Endodermal cell (in vitro differentiated cells): ENCODE results near the gene RASGRF2. TPM values are rescaled to one million over a fixed set of nuclear protein-coding genes. Genes with fewer than 3 reads are reported as not detected.

Experiments used
- DNase-seq: peaks from one replicate; pipeline ENCODE4 v3.0.0-alpha.2; 2017
- H3K27ac ChIP-seq: 2 replicates; pipeline ENCODE4 v1.5.1; 2013; ENCODE audit warnings: mild to moderate bottlenecking, low read depth, low read length, moderate library complexity
- H3K27me3 ChIP-seq: 2 replicates; pipeline ENCODE4 v1.6.1; 2013; ENCODE audit warnings: mild to moderate bottlenecking, low read length, moderate library complexity; ENCODE audit not compliant: insufficient read depth, control insufficient read depth, poor library complexity, severe bottlenecking
- H3K36me3 ChIP-seq: 2 replicates; pipeline ENCODE4 v1.7.0; 2013; ENCODE audit warnings: mild to moderate bottlenecking, low read length, moderate library complexity; ENCODE audit not compliant: control insufficient read depth, insufficient read depth
- H3K4me1 ChIP-seq: one replicate; pipeline ENCODE4 v1.7.0; 2013; ENCODE audit warnings: low read length; ENCODE audit not compliant: control insufficient read depth, insufficient read depth
- H3K4me3 ChIP-seq: 2 replicates; pipeline ENCODE4 v1.5.1; 2013; ENCODE audit warnings: mild to moderate bottlenecking, low read length, moderate library complexity
- H3K9ac ChIP-seq: 2 replicates; pipeline ENCODE4 v1.6.1; 2013; ENCODE audit warnings: mild to moderate bottlenecking, low read length, moderate library complexity; ENCODE audit not compliant: poor library complexity, severe bottlenecking; ENCODE audit errors: extremely low read depth
- H3K9me3 ChIP-seq: 2 replicates; pipeline ENCODE4 v1.6.1; 2013; ENCODE audit warnings: mild to moderate bottlenecking, low read length, moderate library complexity; ENCODE audit not compliant: control insufficient read depth
- H3K27ac Mint-ChIP-seq: 2 replicates; pipeline ENCODE4 v1.8.0; 2020; ENCODE audit warnings: mixed read lengths
- H3K27me3 Mint-ChIP-seq: 2 replicates; pipeline ENCODE4 v1.8.0; 2021; ENCODE audit warnings: mild to moderate bottlenecking, mixed read lengths; ENCODE audit not compliant: insufficient read depth
- H3K36me3 Mint-ChIP-seq: 2 replicates; pipeline ENCODE4 v1.8.0; 2020; ENCODE audit warnings: low read depth, mixed read lengths
- H3K4me1 Mint-ChIP-seq: 2 replicates; pipeline ENCODE4 v1.8.0; 2020; ENCODE audit warnings: mixed read lengths
- H3K4me3 Mint-ChIP-seq: 2 replicates; pipeline ENCODE4 v1.8.0; 2020; ENCODE audit warnings: mild to moderate bottlenecking, moderate library complexity, mixed read lengths
- H3K9me3 Mint-ChIP-seq: 2 replicates; pipeline ENCODE4 v1.8.0; 2020; ENCODE audit warnings: mild to moderate bottlenecking, mixed read lengths
- CTCF ChIP-seq: fragments of 200-600 bp; sonication (generic); conservative IDR thresholded peaks from 2 replicates; pipeline ENCODE4 v1.5.0; 2021; ENCODE audit warnings: antibody characterized with exemption, mild to moderate bottlenecking
- WGBS, 2 experiments: methylation state at CpG; one replicate each; pipeline versions ENCODE4 v1.1.5 to v1.1.7; 2013; ENCODE audit warnings: missing lambda C conversion rate in 2 of 2, mixed read lengths in 1 of 2; ENCODE audit not compliant: insufficient coverage in 1 of 2, insufficient read length in 1 of 2; 5-methylcytosine and 5-hydroxymethylcytosine counted together
- total RNA-seq, 2 donors: library from RNA; stranded (reverse); fragmentation: NEBNext Ultra II Directional in 1 of 2; extraction: Animal tissue kit (Norgen Biotek cat#: 25700) in 1 of 2; gene quantifications; 2 replicates in 1 of 2; 3 replicates in 1 of 2; pipeline ENCODE4 v1.2.1, GENCODE V29; 2021

RASGRF2 gene
- total RNA-seq, 2 donors from 2014 or later, result 0.64 to 14.4 TPM

- Mint-ChIP-seq H3K9me3 (no peaks in the 10 kb centered on the region), H3K4me1 (peaks cover 42% of the 10 kb centered on the region), H3K27ac (no peak overlapping the region), H3K36me3 (peaks cover 9% of the 10 kb centered on the region), H3K4me3 (no peak overlapping the region), H3K27me3 (no peaks in the 10 kb centered on the region)
- Histone ChIP-seq H3K9me3 (no peaks in the 10 kb centered on the region), H3K4me1 (peaks cover 21% of the 10 kb centered on the region), H3K27me3 (no peaks in the 10 kb centered on the region), H3K36me3 (peaks cover 4% of the 10 kb centered on the region), H3K4me3 (no peak overlapping the region), H3K27ac (no peak overlapping the region), H3K9ac (no peak overlapping the region)
- WGBS, 2 experiments, result 91 to 93% methylated on average over 8 of the region's 8 CpGs
- peak; percentile 55 for DNase-seq
- TF ChIP-seq CTCF, result no peak
Observed at GRCh38 chr5:81241961-81242648, 281.9 kb downstream of the RASGRF2 start.

- Histone ChIP-seq H3K4me1 (peaks cover 29% of the 10 kb centered on the region), H3K36me3 (peaks cover 4% of the 10 kb centered on the region), H3K4me3 (no peak overlapping the region), H3K27ac (no peak overlapping the region), H3K9me3 (no peaks in the 10 kb centered on the region), H3K27me3 (no peaks in the 10 kb centered on the region), H3K9ac (no peak overlapping the region)
- Mint-ChIP-seq H3K36me3 (peaks cover 9% of the 10 kb centered on the region), H3K27me3 (no peaks in the 10 kb centered on the region), H3K4me1 (peaks cover 48% of the 10 kb centered on the region), H3K27ac (no peak overlapping the region), H3K4me3 (no peak overlapping the region), H3K9me3 (no peaks in the 10 kb centered on the region)
- no peak for DNase-seq
- WGBS, 2 experiments, result 95 to 100% methylated on average over 3 to 4 of the region's 4 CpGs
- TF ChIP-seq CTCF, result no peak
Observed at GRCh38 chr5:81242906-81243436, 282.8 kb downstream of the RASGRF2 start.

GRCh38 chr5:81244451-81244850, 284.3 kb downstream of the RASGRF2 start:
- no peak overlapping the region for H3K27ac ChIP-seq
- 74 to 89% methylated on average over 1 to 4 of the region's 4 CpGs for WGBS, 2 experiments
- H3K9me3 Mint-ChIP-seq, result no peaks in the 10 kb centered on the region

More at GRCh38 chr5:81244451-81244850, 284.3 kb downstream of the RASGRF2 start:
- H3K27ac Mint-ChIP-seq, result no peak overlapping the region
- H3K36me3 Mint-ChIP-seq, result no peaks in the 10 kb centered on the region
- no peak overlapping the region for H3K9ac ChIP-seq
- no peaks in the 10 kb centered on the region for H3K9me3 ChIP-seq
- no peak overlapping the region for H3K4me3 ChIP-seq
- no peak for DNase-seq
- H3K27me3 Mint-ChIP-seq, result no peaks in the 10 kb centered on the region
- no peak for TF ChIP-seq CTCF
- peaks cover 50% of the 10 kb centered on the region for H3K4me1 Mint-ChIP-seq
- peaks cover 30% of the 10 kb centered on the region for H3K4me1 ChIP-seq
- no peaks in the 10 kb centered on the region for H3K27me3 ChIP-seq
- no peaks in the 10 kb centered on the region for H3K36me3 ChIP-seq
- H3K4me3 Mint-ChIP-seq, result no peak overlapping the region
